Liver (tissue), 3 donors: Measurements from ENCODE around the gene ATXN10.

Experiments
- FOXA1 ChIP-seq: IDR thresholded peaks from 2 replicates; pipeline ENCODE4 v1.6.1; 2016; ENCODE audit warnings: antibody characterized with exemption
- HNF4G ChIP-seq: IDR thresholded peaks from 2 replicates; pipeline ENCODE4 v1.6.1; 2016; ENCODE audit warnings: antibody characterized with exemption
- NR2F2 ChIP-seq: IDR thresholded peaks from 2 replicates; pipeline ENCODE4 v1.6.1; 2016; ENCODE audit warnings: antibody characterized with exemption
- RAD21 ChIP-seq, 2 donors: IDR thresholded peaks; 2 replicates each; pipeline ENCODE4 v1.6.1; 2016; ENCODE audit warnings: antibody characterized with exemption in 2 of 2, mild to moderate bottlenecking in 2 of 2
- RXRA ChIP-seq, 2 donors: IDR thresholded peaks; 2 replicates each; pipeline ENCODE4 v1.6.1; 2017 to 2018; ENCODE audit warnings: antibody characterized with exemption in 2 of 2, mild to moderate bottlenecking in 1 of 2
- SP1 ChIP-seq: IDR thresholded peaks from 2 replicates; pipeline ENCODE4 v1.6.1; 2018; ENCODE audit warnings: antibody characterized with exemption, mild to moderate bottlenecking
- TAF1 ChIP-seq: conservative IDR thresholded peaks from 2 replicates; pipeline ENCODE4 v1.6.1; 2016; ENCODE audit warnings: antibody characterized with exemption, mild to moderate bottlenecking
- YY1 ChIP-seq: IDR thresholded peaks from 2 replicates; pipeline ENCODE4 v1.6.1; 2016; ENCODE audit warnings: antibody characterized with exemption, mild to moderate bottlenecking
- TF ChIP-seq, protein P1 (sequence below): fragments of 150-350 bp; IDR thresholded peaks from 2 replicates; pipeline ENCODE4 v1.5.1; 2017; ENCODE audit warnings: improper control_type of control experiment, low read depth, low read length; ENCODE audit not compliant: missing input control
- TF ChIP-seq, protein P2 (sequence below): IDR thresholded peaks from 2 replicates; pipeline ENCODE4 v1.6.1; 2016; ENCODE audit warnings: antibody characterized with exemption, mild to moderate bottlenecking
- donor health status: healthy.
- donor health status: healthy.

DNA sequence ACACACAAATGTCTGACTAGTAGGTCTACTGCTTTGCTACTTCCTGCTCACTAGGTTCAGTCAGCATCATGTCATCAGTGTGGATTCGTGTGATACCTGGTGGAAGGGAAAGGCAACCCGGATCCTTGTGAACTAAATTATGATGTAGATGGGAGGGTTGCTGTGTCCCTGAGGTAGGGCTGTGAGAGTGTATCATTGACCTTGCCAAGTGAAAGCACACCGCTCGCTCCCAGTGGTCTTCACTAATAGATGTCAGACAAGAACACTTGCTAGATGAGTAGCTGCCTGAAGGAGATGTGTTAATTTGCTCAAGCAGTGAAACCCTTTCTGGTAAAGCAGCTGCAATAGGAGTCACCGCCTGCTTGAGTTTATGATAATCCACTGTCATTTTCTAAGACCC lies 185.9 kb downstream of the ATXN10 start:
- TF ChIP-seq, protein P1, sequence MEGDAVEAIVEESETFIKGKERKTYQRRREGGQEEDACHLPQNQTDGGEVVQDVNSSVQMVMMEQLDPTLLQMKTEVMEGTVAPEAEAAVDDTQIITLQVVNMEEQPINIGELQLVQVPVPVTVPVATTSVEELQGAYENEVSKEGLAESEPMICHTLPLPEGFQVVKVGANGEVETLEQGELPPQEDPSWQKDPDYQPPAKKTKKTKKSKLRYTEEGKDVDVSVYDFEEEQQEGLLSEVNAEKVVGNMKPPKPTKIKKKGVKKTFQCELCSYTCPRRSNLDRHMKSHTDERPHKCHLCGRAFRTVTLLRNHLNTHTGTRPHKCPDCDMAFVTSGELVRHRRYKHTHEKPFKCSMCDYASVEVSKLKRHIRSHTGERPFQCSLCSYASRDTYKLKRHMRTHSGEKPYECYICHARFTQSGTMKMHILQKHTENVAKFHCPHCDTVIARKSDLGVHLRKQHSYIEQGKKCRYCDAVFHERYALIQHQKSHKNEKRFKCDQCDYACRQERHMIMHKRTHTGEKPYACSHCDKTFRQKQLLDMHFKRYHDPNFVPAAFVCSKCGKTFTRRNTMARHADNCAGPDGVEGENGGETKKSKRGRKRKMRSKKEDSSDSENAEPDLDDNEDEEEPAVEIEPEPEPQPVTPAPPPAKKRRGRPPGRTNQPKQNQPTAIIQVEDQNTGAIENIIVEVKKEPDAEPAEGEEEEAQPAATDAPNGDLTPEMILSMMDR = no peak
- TF ChIP-seq RAD21 (IDR thresholded peaks at IDR 0.05) (no peak), HNF4G (no peak), NR2F2 (no peak), SP1 (no peak), RXRA (IDR thresholded peaks at IDR 0.05) (no peak), YY1 (no peak), TAF1 (no peak), FOXA1 (no peak)
- TF ChIP-seq, protein P2, sequence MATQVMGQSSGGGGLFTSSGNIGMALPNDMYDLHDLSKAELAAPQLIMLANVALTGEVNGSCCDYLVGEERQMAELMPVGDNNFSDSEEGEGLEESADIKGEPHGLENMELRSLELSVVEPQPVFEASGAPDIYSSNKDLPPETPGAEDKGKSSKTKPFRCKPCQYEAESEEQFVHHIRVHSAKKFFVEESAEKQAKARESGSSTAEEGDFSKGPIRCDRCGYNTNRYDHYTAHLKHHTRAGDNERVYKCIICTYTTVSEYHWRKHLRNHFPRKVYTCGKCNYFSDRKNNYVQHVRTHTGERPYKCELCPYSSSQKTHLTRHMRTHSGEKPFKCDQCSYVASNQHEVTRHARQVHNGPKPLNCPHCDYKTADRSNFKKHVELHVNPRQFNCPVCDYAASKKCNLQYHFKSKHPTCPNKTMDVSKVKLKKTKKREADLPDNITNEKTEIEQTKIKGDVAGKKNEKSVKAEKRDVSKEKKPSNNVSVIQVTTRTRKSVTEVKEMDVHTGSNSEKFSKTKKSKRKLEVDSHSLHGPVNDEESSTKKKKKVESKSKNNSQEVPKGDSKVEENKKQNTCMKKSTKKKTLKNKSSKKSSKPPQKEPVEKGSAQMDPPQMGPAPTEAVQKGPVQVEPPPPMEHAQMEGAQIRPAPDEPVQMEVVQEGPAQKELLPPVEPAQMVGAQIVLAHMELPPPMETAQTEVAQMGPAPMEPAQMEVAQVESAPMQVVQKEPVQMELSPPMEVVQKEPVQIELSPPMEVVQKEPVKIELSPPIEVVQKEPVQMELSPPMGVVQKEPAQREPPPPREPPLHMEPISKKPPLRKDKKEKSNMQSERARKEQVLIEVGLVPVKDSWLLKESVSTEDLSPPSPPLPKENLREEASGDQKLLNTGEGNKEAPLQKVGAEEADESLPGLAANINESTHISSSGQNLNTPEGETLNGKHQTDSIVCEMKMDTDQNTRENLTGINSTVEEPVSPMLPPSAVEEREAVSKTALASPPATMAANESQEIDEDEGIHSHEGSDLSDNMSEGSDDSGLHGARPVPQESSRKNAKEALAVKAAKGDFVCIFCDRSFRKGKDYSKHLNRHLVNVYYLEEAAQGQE = no peak
